GM21515 (cell line): ENCODE data around the gene COX8A.

Experiments
- ATAC-seq: cut with Tn5 transposase; IDR thresholded peaks from one replicate; pipeline ENCODE4 v1.9.1; 2021; ENCODE audit not compliant: unreplicated experiment

Gene COX8A

DNA sequence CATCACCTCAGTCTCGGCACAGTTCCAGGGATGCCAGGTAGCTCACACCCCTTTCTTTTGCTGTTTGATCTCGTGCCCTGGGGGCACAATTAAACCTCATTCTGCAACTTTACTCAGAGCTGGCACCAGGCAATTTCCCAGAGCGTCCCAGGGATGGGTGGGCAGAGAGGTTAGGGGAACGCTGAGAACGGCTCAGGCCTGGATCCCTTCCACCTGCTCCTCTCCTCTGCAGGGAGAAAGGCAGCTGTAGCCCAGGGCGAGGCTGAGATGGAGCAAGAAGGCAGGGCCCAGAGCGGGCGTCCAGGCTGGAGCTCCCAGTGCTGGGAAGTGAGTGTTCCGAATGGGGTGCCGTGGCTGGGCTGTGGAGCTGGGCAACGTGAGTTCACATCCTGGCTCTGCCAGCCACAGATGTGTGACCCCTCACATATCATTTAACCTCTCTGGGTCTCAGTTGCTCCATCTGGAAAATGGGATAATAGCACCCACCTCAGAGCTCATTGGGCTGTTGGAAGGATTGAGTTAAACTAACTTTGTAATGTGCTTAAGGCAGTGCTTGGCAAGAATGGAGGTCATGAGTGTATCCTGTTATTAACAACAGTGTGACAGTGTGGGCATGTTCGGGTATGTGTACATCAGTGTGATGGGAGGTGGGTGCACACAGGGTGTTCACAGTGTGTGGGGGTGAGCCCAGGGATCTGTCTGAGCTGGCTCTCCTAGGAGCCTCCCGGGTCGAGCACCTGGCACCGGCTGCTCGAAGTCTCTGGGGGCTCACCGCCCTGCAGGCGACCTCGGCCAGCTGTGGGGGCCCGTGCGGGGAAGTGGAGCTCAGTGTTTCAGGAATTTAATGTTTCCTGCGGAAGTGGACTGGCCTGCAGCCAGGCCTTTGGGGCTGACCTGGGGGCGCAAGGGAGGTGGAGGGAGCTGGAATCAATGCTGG, 27.3 kb downstream of the COX8A start:
- ATAC-seq, result no peak

DNA sequence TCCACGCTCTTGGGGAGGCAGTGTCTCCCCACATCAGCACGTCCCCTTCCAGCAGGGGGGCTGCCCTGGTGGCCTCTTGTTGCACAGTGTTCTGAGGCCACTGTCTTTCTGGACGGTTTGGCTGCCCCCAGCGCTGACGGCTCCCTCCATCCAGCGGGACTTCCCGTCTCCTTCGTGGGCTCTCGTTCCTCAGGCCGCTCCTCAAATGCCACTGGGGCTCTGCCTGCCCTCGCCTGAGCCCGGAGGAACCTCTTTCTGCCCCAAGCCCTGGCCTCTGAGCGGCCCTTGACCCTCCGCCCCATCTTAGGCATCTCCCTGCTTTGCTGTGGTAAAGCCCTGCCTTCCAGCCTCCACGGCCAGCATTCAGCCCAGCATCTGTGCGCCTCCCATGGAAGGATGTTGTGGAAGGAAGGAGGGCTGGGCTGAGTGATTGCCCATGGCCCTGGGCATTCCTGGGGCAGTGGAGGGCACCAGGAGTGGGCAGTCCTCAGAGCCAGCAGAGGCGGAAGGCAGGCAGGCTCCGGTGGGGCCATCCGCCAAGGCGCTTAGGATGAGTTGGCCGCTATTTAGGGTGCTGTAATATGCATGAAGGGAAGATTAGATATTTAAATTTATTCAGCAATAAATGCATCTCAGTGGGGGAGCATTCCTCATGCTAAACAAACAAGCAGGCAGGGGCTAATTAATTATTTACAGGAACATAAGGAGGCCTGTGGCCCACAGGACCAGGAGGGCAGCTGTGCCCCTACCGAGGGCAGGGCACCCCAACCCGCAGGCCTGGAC, 29.6 kb downstream of the COX8A start:
- no peak for ATAC-seq

GRCh38 chr11:64004590-64004984, 30.2 kb downstream of the COX8A start:
- ATAC-seq, result no peak

GRCh38 chr11:64005691-64006090, 31.3 kb downstream of the COX8A start:
- no peak for ATAC-seq

DNA sequence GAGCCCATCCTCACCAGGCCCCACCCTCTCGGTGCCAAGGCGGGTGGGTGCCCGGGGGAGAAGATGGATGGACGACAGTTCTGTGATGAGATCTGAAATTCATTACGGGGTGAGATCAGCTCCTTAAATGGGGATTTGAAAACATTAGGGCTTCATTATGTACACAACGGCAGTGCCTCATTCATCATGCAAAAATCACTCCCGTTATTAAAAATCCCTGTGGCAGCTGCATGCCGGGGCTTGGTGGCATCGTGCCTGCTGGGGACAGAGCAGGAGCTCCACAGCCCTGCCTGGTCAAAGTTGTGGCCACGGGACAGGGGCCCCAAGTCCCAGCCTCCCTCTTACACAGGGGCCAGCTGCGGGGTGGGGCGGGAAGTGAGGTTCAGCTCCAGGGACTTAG, 32.0 kb downstream of the COX8A start:
- no peak for ATAC-seq

DNA sequence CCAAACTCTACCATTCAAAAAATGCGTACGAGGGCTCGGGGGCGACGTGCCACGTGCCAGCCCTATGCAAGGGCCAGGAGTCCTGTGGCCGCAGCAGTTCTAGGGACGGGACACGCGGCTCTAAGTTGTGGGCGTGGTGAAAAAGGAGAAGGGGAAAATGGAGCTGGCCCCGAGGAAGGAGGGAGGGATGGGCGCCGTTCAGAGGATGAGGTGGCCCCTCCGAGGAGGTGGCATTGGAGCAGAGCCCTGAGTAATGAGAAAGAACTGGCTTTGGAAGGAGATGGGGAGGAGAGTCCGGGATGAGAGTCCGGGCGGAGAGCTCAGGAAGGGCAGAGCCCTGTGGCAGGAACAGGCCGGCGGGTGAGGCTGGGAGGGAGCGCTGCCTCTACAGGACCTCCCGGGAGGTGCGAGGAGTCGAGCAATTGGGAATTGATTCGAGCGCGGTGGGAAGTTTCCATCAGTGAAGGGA, 32.8 kb downstream of the COX8A start:
- ATAC-seq, result no peak

GRCh38 chr11:64007629-64008282, 33.3 kb downstream of the COX8A start:
- ATAC-seq, result no peak

DNA sequence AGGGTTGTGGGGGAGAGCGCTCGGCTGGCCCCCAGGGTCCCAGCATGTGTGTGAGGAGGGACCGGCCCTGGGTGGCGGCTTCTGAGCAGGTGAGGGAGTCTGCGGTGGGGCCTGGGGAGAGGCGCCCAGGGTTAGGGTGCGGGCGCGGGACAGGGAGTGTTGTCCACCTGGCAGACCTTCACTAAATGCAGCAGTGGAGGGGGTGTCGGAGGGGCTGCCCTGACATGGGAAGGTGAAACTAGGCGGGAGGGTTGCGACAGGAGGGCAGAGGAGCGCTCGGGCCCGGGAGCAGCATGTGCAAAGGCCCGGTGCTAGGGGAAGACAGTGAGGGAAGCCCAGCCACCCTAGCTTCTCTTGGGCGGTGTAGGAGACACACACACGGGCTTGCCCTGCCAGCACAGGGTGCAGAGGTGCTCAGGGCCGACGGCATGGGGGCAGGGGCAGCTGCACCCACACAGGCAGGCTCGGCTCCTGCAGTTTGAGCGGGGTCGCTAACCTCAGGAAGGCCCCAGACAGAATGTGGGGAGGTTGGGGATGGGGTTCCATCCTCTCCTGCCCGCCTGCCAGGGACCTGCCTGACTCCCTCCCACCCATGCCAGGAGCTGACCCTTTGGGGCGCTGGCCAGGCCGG, 34.0 kb downstream of the COX8A start:
- no peak for ATAC-seq

DNA sequence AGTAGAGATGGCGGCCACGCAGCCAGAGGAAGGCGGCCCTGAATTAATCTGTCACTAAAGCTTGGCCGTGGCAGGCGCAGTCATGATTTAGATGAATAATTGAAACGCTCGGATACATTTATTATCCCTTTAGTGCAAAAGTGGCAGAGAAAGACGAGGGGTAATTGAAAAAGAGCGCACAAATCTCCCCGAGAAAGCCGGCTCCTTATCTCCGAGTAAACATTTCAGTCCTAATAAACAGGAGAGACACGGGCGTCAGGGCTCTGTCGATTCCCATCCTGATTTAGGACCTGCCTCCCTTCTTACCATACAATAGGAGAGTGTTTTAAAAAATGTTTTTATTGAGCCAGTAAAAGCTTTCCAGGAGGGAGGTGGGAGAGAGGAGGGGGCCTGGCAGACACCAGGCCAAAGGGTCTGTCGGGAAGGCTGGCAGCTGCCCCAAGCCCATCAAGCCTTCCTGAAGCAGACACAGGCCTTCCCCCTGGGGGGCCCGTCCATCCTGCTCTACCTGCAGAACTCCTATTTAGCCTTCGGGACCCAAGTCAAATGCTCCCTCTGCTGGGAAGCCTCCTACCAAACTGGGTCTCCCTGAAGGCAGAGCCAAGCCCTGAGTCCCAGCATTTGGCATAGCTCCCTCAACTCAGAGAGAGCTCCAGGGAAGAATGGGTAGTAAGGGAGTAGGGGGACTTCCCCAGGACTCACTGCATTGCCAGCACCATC, 34.7 kb downstream of the COX8A start:
- ATAC-seq, result no peak

DNA sequence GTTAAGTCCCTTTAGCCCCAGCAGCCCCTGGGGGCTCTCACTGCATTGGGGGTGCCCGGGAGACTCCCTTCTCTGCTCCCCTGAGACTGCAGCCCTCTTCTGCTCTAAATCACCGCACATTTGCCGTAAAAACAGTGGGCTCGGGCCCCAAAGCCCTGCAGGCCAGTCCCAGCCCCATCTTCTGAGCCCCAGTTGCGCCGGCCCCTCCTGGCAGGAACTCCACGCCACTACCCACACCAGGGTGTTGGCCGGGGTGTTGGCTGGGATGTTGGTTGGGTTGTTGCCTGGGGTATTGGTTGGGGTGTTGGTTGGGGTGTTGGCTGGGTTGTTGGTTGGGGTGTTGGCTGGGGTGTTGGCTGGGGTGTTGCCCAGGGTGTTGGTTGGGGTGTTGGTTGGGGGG, 35.3 kb downstream of the COX8A start:
- no peak for ATAC-seq

DNA sequence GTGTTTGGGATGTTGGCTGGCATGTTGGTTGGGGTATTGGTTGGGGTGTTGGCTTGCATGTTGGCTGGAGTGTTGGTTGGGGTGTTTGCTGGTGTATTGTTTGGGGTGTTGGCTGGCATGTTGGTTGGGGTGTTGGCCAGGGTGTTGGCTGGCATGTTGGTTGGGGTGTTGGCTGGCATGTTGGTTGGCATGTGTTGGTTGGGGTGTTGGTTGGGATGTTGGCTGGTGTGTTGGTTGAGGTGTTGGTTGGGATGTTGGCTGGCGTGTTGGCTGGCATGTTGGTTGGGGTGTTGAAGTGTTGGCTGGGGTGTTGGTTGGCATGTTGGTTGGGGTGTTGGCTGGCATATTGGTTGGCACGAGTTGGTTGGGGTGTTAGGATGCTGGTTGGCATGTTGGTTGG, 36.4 kb downstream of the COX8A start:
- no peak for ATAC-seq

- no peak for ATAC-seq
These were observed 37.0 kb downstream of the COX8A start for GRCh38 chr11:64011371-64011770.

- ATAC-seq, result no peak
These were observed 38.9 kb downstream of the COX8A start for GRCh38 chr11:64013141-64013896.

DNA sequence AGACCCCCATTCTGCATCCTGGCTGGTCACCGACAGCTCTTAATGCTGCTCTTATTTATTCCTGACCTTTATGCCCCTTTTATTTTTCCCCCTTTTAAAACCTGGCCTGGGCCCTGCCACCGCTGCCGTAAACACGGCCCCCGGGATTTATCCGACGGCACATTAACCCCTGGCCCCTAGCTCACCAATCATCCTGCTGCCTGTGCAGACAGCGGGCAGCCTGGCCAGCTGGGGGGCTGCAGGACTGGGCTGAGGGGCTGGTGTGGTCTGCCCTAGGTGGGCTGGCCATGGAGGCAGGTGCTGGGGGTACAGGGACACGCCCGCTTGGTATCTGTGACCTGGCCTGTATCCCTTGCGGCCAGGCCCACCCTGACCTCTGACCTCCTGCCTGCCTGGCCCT, 39.9 kb downstream of the COX8A start:
- ATAC-seq, result no peak

- no peak for ATAC-seq
These were observed 41.1 kb downstream of the COX8A start for GRCh38 chr11:64015510-64015909.

DNA sequence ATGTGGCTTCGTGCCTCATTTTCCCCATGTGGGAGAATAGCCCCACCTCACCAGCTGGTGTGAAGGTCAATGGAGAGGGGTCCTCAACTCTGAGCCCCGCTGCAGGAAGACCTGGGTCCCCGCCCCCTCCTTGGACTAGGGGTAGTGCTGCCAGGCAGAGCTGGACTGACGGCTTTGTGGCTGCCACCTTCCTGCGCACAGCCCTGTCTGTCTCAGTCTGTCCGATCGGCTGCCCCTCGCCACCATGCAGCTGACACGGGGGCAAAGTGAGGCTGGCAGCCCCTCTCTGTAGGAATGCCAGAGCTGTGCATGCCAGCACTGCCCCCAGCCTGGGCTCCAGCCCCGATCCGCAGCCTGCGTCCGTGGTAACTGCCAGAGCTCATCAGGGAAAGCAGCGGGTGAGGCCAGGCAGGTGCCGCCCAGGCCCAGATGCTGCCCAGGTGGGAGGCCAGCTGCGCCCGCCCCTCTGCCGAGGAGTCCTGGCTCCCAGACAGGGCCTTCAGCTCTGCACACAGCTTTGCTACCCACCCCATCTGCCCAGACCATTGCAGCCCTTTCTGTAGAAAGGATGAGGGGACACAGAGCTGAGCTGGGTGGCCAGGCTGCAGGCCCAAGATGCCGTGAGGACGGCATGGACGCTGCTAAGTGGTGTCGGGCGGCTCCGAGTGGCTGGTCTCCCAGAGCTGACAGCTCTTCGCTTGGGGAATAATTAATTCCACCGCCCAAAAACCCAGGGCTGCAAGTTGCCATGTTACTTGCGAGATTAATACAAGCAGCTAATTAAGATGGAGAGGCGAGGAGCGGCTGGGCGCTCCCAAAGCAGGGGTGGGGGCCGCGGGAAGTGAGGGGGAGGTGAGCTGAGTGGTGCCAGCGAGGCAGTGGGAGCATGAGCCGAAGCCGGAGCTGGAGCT, 41.8 kb downstream of the COX8A start:
- no peak for ATAC-seq

DNA sequence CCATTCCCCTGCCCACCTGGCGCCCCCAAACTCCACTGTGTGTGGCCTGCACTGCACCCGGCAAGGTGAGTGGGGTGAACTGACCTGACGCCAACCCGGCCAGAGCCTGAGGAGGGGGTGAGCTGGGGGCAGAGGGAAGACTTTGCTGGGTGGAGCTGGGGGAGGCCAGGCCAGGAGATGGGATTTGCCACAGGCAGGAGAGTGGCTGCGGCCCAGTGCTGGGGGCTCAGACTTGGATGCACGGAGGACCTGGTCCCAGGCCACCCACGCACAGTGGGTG, 43.5 kb downstream of the COX8A start:
- no peak for ATAC-seq

DNA sequence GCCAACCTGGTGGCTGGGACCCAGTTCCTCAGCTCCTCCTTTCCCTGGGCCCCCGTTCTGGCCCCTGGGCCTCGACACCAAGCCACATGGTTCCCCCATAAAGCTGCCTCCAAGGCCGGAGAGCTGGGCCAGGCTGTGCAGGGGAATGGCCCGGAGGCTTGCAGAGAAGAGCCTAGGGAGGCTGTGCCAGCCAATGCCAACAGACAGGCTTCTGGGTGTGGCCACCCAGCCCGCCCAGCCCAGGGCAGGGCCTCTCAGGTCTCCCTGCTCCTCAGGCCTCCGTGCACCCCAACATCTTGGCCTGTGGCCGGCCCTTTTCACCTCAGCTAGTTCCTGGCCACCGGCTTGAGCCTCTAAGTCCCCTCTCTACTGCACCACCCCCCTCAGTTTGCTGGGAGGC, 43.9 kb downstream of the COX8A start:
- no peak for ATAC-seq
